Measurements from ENCODE around the gene JMJD1C.
"Not testable (repeated sequence)": the region's sequence is repeated elsewhere in the genome, so short reads cannot be mapped to it uniquely, and the experiment has no call there.

The JMJD1C gene

GRCh38 chr10:63348245-63348850 is 117.4 kb downstream of the JMJD1C start:
- in situ Hi-C loops (cut with MboI; ENCODE audit: low sequenced_read_pairs, unreplicated experiment) = no loop called here
- DNase-seq (ENCODE audit: low spot score) = no peak

GRCh38 chr10:63346015-63346441 is 119.7 kb downstream of the JMJD1C start:
- no peak for TF ChIP-seq CTCF (IDR thresholded peaks at IDR 0.05; ENCODE audit: borderline replicate concordance, control extremely low read depth, extremely low read depth, insufficient read depth, missing control alignments)
- in situ Hi-C loops (cut with MboI; ENCODE audit: low sequenced_read_pairs, unreplicated experiment) = no loop called here
- DNase-seq (ENCODE audit: low spot score) = no peak

More at GRCh38 chr10:63348245-63348850, 117.4 kb downstream of the JMJD1C start:
- TF ChIP-seq CTCF (IDR thresholded peaks at IDR 0.05; ENCODE audit: borderline replicate concordance, control extremely low read depth, extremely low read depth, insufficient read depth, missing control alignments) = no peak

DNA sequence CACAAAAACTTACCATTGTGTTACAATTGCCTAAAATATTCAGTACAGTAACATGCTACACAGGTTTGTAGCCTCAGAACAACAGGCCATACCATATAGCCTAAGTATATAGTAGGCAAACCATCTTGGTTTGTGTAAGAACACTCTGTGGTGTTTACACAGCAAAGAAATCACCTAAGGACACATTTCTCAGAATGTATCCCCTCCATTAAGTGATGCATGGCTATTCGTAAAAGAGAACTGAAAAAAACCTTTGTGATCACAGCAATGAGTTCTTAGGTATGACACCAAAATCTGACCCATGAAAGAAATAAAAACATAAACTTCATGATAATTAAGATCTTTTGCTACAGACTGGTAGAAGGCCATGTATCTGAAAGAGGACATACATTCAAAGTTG is 121.5 kb downstream of the JMJD1C start:
- in situ Hi-C loops (cut with MboI; ENCODE audit: low sequenced_read_pairs, unreplicated experiment) = no loop called here
- DNase-seq (ENCODE audit: low spot score) = no peak
- TF ChIP-seq CTCF (IDR thresholded peaks at IDR 0.05; ENCODE audit: borderline replicate concordance, control extremely low read depth, extremely low read depth, insufficient read depth, missing control alignments) = no peak

- TF ChIP-seq CTCF (IDR thresholded peaks at IDR 0.05; ENCODE audit: borderline replicate concordance, control extremely low read depth, extremely low read depth, insufficient read depth, missing control alignments) = no peak
- in situ Hi-C loops (cut with MboI; ENCODE audit: low sequenced_read_pairs, unreplicated experiment) = no loop called here
- no peak for DNase-seq (ENCODE audit: low spot score)
These were observed 122.3 kb downstream of the JMJD1C start for GRCh38 chr10:63343476-63343875.

DNA sequence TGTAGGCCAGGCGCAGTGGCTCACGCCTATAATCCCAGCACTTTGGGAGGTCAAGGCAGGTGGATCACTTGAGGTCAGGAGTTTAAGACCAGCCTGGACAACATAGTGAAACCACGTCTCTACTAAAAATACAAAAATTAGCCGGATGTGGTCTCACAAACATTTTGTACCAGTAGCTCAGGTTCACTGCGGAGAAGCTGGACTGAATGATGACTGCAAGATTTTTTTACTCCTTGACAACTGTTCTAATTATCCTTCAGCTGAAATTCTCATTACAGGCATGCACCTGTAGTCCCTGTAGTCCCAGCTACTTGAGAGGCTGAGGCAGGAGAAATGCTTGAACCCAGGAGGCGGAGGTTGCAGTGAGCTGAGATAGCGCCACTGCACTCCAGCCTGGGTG is 126.1 kb downstream of the JMJD1C start:
- in situ Hi-C loops (cut with MboI; ENCODE audit: low sequenced_read_pairs, unreplicated experiment); DNase-seq (ENCODE audit: low spot score): not testable (repeated sequence)

GRCh38 chr10:63337455-63338251 is 128.1 kb downstream of the JMJD1C start:
- in situ Hi-C loops (cut with MboI; ENCODE audit: low sequenced_read_pairs, unreplicated experiment) = no loop called here
- DNase-seq (ENCODE audit: low spot score) = no peak
- no peak for TF ChIP-seq CTCF (IDR thresholded peaks at IDR 0.05; ENCODE audit: borderline replicate concordance, control extremely low read depth, extremely low read depth, insufficient read depth, missing control alignments)

DNA sequence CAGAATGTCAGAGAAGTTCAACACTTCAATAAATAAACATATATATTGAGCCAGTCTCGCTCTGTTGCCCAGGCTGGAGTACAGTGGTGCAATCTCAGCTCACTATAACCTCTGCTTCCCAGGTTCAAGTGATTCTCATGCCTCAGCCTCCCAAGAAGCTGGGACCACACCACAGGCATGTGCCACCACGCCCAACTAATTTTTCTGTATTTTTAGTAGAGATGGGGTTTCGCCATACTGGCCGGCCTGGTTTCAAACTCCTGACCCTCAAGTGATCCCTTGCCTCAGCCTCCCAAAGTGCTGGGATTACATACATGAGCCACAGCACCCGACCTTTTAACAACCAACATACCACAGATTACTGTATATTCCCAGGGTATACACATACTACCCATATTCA is 134.2 kb downstream of the JMJD1C start:
- TF ChIP-seq CTCF (IDR thresholded peaks at IDR 0.05; ENCODE audit: borderline replicate concordance, control extremely low read depth, extremely low read depth, insufficient read depth, missing control alignments) = no peak
- in situ Hi-C loops (cut with MboI; ENCODE audit: low sequenced_read_pairs, unreplicated experiment) = no loop called here
- DNase-seq (ENCODE audit: low spot score) = no peak

Measured in GM13976 (cell line).